ENCODE data around the gene NKX3-2. TPM values are rescaled to one million over a fixed set of nuclear protein-coding genes. Genes with fewer than 3 reads are reported as not detected.

NKX3-2 gene
- total and polyA plus RNA-seq, 12 donors: 0.06 to 0.50 (median 0.24) TPM; not detected in 5

GRCh38 chr4:13558881-13559280 is 14.6 kb upstream of the NKX3-2 start:
- intact Hi-C loops (cut with DNase I): loop anchor here in 1 of 2 donors (10.0 kb wide), 1 partner anchor 824 kb away; no protein-coding TSS in a partner anchor
- Histone ChIP-seq H3K27ac (no peak overlapping the region), H3K36me3 (replicated peaks in 1 of 2) (no peaks in the 10 kb centered on the region), H3K27me3 (no peaks in the 10 kb centered on the region), H3K4me1 (replicated peaks in 1 of 2) (no peaks in the 10 kb centered on the region), H3K9me3 (replicated peaks in 1 of 3) (no peaks in the 10 kb centered on the region), H3K4me3 (no peak overlapping the region)
- 71 to 86% (median 76%) methylated on average over 1 of the region's 1 CpG for WGBS, 4 donors
- no peak for DNase-seq
- TF ChIP-seq POLR2A (IDR thresholded peaks at IDR 0.05): no peak
- TF ChIP-seq CTCF (IDR thresholded peaks at IDR 0.05): no peak

- H3K4me1 ChIP-seq (replicated peaks in 1 of 2): no peaks in the 10 kb centered on the region
- TF ChIP-seq POLR2A (IDR thresholded peaks at IDR 0.05): no peak
- no peak for TF ChIP-seq CTCF (IDR thresholded peaks at IDR 0.05)
- H3K27me3 ChIP-seq: peaks cover 8% of the 10 kb centered on the region
- H3K27ac ChIP-seq: no peak overlapping the region
- H3K36me3 ChIP-seq (replicated peaks in 1 of 2): no peaks in the 10 kb centered on the region
- 67 to 80% (median 77%) methylated on average over 2 of the region's 2 CpGs for WGBS, 4 donors
- no peak for DNase-seq
- intact Hi-C loops (cut with DNase I): loop anchor here in 1 of 2 donors (10.0 kb wide), 1 partner anchor 821 kb away; no protein-coding TSS in a partner anchor
- H3K9me3 ChIP-seq (replicated peaks in 1 of 3): no peaks in the 10 kb centered on the region
- no peak overlapping the region for H3K4me3 ChIP-seq
Observed at GRCh38 chr4:13555325-13555724, 11.0 kb upstream of the NKX3-2 start.

- peaks cover 0 to 11% of the 10 kb centered on the region in 2 donors for H3K4me1 ChIP-seq (replicated peaks in 1 of 2)
- intact Hi-C loops (cut with DNase I): loop anchor here in 1 of 2 donors (10.0 kb wide), 1 partner anchor 818 kb away; no protein-coding TSS in a partner anchor
- H3K27ac ChIP-seq: no peak overlapping the region
- 64 to 87% (median 72%) methylated on average over 1 of the region's 1 CpG for WGBS, 4 donors
- H3K4me3 ChIP-seq: no peak overlapping the region
- H3K9me3 ChIP-seq (replicated peaks in 1 of 3): no peaks in the 10 kb centered on the region
- TF ChIP-seq POLR2A (IDR thresholded peaks at IDR 0.05) (no peak), CTCF (IDR thresholded peaks at IDR 0.05) (no peak)
- peaks cover 26% of the 10 kb centered on the region for H3K27me3 ChIP-seq
- DNase-seq: no peak
- no peaks in the 10 kb centered on the region for H3K36me3 ChIP-seq (replicated peaks in 1 of 2)
Observed at GRCh38 chr4:13553081-13553480, 8.8 kb upstream of the NKX3-2 start.

GRCh38 chr4:13548984-13549546 is 4.8 kb upstream of the NKX3-2 start:
- DNase-seq: peak; percentile 65 to 89 (median 83)
- Histone ChIP-seq H3K27me3 (peaks cover 59% of the 10 kb centered on the region), H3K36me3 (replicated peaks in 1 of 2) (no peaks in the 10 kb centered on the region), H3K4me1 (replicated peaks in 1 of 2) (peaks cover 0 to 33% of the 10 kb centered on the region in 2 donors), H3K4me3 (peak overlapping the region in 1 of 4 donors; percentile 47), H3K27ac (no peak overlapping the region), H3K9me3 (replicated peaks in 1 of 3) (no peaks in the 10 kb centered on the region)
- intact Hi-C loops (cut with DNase I): loop anchor here (2.0 to 10.0 kb wide), 4 partner anchors 144 to 812 kb away; no protein-coding TSS in a partner anchor
- 2 to 5% (median 3%) methylated on average over 19 to 21 of the region's 21 CpGs for WGBS, 4 donors
- TF ChIP-seq CTCF (IDR thresholded peaks at IDR 0.05): peak; percentile 79 to 95 (median 91)
- no peak for TF ChIP-seq POLR2A (IDR thresholded peaks at IDR 0.05)
